Measurements from ENCODE around the gene KCNIP4. TPM values are rescaled to one million over a fixed set of nuclear protein-coding genes. Genes with fewer than 3 reads are reported as not detected.

KCNIP4 gene
- total RNA-seq, 1 donor, result not detected

DNA sequence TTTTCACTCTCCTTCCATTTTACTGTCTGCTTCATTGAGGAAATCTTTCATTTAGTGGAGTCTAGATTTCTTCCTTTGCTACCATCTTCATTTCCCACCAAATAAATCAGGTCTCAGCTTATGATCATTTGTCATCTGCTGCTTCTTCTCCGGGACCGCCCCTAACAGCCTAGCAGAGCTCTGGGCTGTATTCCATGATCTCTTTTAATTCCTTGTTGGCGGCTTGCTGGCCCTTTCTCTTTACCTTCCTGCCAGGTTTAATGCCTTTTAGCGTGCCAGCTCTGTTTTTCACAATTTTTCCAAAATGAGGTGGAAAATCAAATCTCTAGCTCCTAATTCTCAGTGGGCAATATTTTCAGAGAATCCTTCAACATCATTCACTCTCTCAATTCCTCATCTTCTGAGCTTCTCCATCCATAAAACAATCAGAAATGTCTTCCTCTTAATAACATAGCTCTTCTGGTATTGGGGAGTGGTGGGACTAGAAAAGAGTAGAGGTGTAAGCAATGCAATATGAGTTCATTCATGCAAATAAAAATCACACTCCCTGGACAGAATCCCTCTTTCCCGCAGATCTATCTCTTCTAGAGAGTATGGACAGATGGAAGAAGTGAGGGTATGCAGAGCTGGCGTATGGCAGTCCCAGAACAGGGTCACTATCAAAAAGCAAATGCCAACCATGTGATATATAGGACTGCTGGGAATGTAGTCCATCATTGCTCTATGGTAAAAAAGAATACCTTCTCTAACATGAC, 491.3 kb downstream of the KCNIP4 start:
- no peaks in the 10 kb centered on the region for H3K79me2 ChIP-seq (ENCODE audit: insufficient read depth, low read length)
- H4K20me1 ChIP-seq (ENCODE audit: insufficient read depth, low read length), result no peaks in the 10 kb centered on the region
- DNase-seq (ENCODE audit: insufficient read length, low spot score, missing footprints), result no peak
- no peak overlapping the region for H2AFZ ChIP-seq (ENCODE audit: low read length)
- H3K4me2 ChIP-seq (ENCODE audit: insufficient read depth, low read length), result no peak overlapping the region
- H3K36me3 ChIP-seq (ENCODE audit: insufficient read depth, low read length), result no peaks in the 10 kb centered on the region
- TF ChIP-seq, protein P1, sequence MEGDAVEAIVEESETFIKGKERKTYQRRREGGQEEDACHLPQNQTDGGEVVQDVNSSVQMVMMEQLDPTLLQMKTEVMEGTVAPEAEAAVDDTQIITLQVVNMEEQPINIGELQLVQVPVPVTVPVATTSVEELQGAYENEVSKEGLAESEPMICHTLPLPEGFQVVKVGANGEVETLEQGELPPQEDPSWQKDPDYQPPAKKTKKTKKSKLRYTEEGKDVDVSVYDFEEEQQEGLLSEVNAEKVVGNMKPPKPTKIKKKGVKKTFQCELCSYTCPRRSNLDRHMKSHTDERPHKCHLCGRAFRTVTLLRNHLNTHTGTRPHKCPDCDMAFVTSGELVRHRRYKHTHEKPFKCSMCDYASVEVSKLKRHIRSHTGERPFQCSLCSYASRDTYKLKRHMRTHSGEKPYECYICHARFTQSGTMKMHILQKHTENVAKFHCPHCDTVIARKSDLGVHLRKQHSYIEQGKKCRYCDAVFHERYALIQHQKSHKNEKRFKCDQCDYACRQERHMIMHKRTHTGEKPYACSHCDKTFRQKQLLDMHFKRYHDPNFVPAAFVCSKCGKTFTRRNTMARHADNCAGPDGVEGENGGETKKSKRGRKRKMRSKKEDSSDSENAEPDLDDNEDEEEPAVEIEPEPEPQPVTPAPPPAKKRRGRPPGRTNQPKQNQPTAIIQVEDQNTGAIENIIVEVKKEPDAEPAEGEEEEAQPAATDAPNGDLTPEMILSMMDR (IDR thresholded peaks at IDR 0.05; ENCODE audit: extremely low read depth, low read depth, low read length), result no peak
- no peaks in the 10 kb centered on the region for H3K27me3 ChIP-seq (ENCODE audit: insufficient read depth, low read length)
- H3K9me3 ChIP-seq (ENCODE audit: low read depth, low read length), result peaks cover 2% of the 10 kb centered on the region
- no peaks in the 10 kb centered on the region for H3K4me1 ChIP-seq (ENCODE audit: insufficient read depth, low read length)
- no peak overlapping the region for H3K4me3 ChIP-seq (ENCODE audit: insufficient read depth, low read length)
- H3K27ac ChIP-seq (ENCODE audit: low read depth, low read length), result no peak overlapping the region

DNA sequence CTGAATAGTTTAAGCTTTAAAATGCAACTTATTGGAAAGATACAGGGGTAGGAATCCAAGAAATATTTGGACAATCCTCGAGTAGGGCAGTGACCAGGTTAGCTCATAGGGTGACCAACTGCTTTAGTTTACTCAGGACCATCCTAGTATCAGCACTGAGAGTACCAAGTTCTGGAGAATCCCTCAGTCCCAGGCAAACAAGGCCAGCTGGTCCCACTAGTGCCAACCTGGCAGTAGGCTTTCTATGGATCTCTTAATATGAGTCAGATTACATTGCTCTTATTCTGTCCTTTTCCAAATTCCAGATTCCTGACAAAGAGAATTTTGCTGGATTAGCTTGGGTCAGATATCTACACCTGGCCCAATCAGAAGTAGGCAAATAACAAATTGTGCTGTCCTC, 493.7 kb downstream of the KCNIP4 start:
- Histone ChIP-seq H3K9me3 (ENCODE audit: low read depth, low read length) (peaks cover 2% of the 10 kb centered on the region), H3K27ac (ENCODE audit: low read depth, low read length) (no peak overlapping the region), H3K4me3 (ENCODE audit: insufficient read depth, low read length) (no peak overlapping the region), H4K20me1 (ENCODE audit: insufficient read depth, low read length) (no peaks in the 10 kb centered on the region), H3K4me1 (ENCODE audit: insufficient read depth, low read length) (no peaks in the 10 kb centered on the region), H3K4me2 (ENCODE audit: insufficient read depth, low read length) (no peak overlapping the region), H3K27me3 (ENCODE audit: insufficient read depth, low read length) (no peaks in the 10 kb centered on the region), H2AFZ (ENCODE audit: low read length) (no peak overlapping the region), H3K79me2 (ENCODE audit: insufficient read depth, low read length) (no peaks in the 10 kb centered on the region), H3K36me3 (ENCODE audit: insufficient read depth, low read length) (no peaks in the 10 kb centered on the region)
- no peak for DNase-seq (ENCODE audit: insufficient read length, low spot score, missing footprints)
- TF ChIP-seq, protein P1 (IDR thresholded peaks at IDR 0.05; ENCODE audit: extremely low read depth, low read depth, low read length), result no peak

DNA sequence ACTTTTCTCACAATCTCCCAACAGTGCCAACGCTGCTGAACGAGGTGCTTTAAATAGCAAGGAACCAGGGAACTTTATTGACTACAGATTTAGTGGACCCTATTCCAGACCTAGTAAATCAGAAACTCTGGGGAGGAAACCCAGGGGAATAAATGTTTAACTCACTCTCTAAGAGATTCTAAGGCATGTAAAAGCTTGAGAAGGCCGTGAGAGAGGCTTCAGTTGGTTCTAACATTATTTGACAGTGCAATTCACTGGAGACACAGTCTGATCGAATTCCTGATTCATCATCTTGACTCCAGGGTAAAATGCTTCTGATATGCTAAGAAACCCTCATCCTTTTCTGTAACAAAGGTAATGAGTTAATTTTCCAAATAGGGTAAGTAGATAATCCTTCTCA, 494.4 kb downstream of the KCNIP4 start:
- no peak overlapping the region for H3K4me2 ChIP-seq (ENCODE audit: insufficient read depth, low read length)
- H3K27me3 ChIP-seq (ENCODE audit: insufficient read depth, low read length), result no peaks in the 10 kb centered on the region
- no peaks in the 10 kb centered on the region for H3K4me1 ChIP-seq (ENCODE audit: insufficient read depth, low read length)
- no peak overlapping the region for H3K27ac ChIP-seq (ENCODE audit: low read depth, low read length)
- no peak overlapping the region for H3K4me3 ChIP-seq (ENCODE audit: insufficient read depth, low read length)
- H3K9me3 ChIP-seq (ENCODE audit: low read depth, low read length), result peaks cover 2% of the 10 kb centered on the region
- H3K79me2 ChIP-seq (ENCODE audit: insufficient read depth, low read length), result no peaks in the 10 kb centered on the region
- H2AFZ ChIP-seq (ENCODE audit: low read length), result no peak overlapping the region
- no peaks in the 10 kb centered on the region for H3K36me3 ChIP-seq (ENCODE audit: insufficient read depth, low read length)
- TF ChIP-seq, protein P1 (IDR thresholded peaks at IDR 0.05; ENCODE audit: extremely low read depth, low read depth, low read length), result no peak
- H4K20me1 ChIP-seq (ENCODE audit: insufficient read depth, low read length), result no peaks in the 10 kb centered on the region
- DNase-seq (ENCODE audit: insufficient read length, low spot score, missing footprints), result no peak

DNA sequence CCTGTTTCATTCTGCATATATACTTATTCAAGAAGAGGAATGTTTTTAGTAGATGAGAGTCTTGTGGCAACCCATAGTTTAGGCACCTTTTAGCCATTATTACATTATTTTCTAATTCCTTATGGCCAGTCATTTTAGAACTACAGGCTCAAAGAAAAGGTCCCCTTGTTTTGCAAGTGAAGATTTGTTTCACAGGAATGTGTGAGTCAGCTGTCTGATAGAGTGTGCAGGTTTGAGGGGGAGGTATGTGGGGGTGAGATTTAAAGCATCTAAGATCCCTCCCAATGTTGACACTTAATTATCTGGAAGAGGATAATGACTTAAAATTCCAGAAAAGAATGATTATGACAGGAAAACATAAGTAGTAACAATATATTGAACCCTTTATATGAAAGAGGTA, 495.6 kb downstream of the KCNIP4 start:
- H3K79me2 ChIP-seq (ENCODE audit: insufficient read depth, low read length), result no peaks in the 10 kb centered on the region
- TF ChIP-seq, protein P1 (IDR thresholded peaks at IDR 0.05; ENCODE audit: extremely low read depth, low read depth, low read length), result no peak

More for the DNA sequence above, 495.6 kb downstream of the KCNIP4 start:
- H3K27me3 ChIP-seq (ENCODE audit: insufficient read depth, low read length), result no peaks in the 10 kb centered on the region
- H4K20me1 ChIP-seq (ENCODE audit: insufficient read depth, low read length), result no peaks in the 10 kb centered on the region
- no peak overlapping the region for H2AFZ ChIP-seq (ENCODE audit: low read length)
- no peaks in the 10 kb centered on the region for H3K4me1 ChIP-seq (ENCODE audit: insufficient read depth, low read length)
- no peak overlapping the region for H3K27ac ChIP-seq (ENCODE audit: low read depth, low read length)
- H3K36me3 ChIP-seq (ENCODE audit: insufficient read depth, low read length), result no peaks in the 10 kb centered on the region
- no peak overlapping the region for H3K4me3 ChIP-seq (ENCODE audit: insufficient read depth, low read length)
- H3K9me3 ChIP-seq (ENCODE audit: low read depth, low read length), result peaks cover 2% of the 10 kb centered on the region
- no peak for DNase-seq (ENCODE audit: insufficient read length, low spot score, missing footprints)
- no peak overlapping the region for H3K4me2 ChIP-seq (ENCODE audit: insufficient read depth, low read length)
